Left ventricle myocardium inferior (tissue), 1 donor: ENCODE measurements around the gene XPOT. TPM values are rescaled to one million over a fixed set of nuclear protein-coding genes. Genes with fewer than 3 reads are reported as not detected.

ENCODE experiments used
- DNase-seq: peaks from one replicate; pipeline ENCODE4 v3.0.0-alpha.2; 2020
- H3K27ac ChIP-seq: fragments of 200-600 bp; replicated peaks from 2 replicates; pipeline ENCODE4 v1.8.0; 2021
- H3K27me3 ChIP-seq: fragments of 200-600 bp; 2 replicates; pipeline ENCODE4 v1.8.0; 2021; ENCODE audit warnings: low read depth
- H3K36me3 ChIP-seq: fragments of 200-600 bp; 2 replicates; pipeline ENCODE4 v1.8.0; 2021
- H3K4me1 ChIP-seq: fragments of 200-600 bp; 2 replicates; pipeline ENCODE4 v1.8.0; 2021
- H3K4me3 ChIP-seq: fragments of 200-600 bp; 2 replicates; pipeline ENCODE4 v1.8.0; 2021; ENCODE audit warnings: mild to moderate bottlenecking, moderate library complexity
- H3K9me3 ChIP-seq: fragments of 200-600 bp; replicated peaks from 2 replicates; pipeline ENCODE4 v1.8.0; 2021
- intact Hi-C: fragments of 100-400 bp; cut with micrococcal nuclease; formaldehyde crosslinking; loops from one replicate; pipeline ENCODE4 v1.11.0; 2022
- total RNA-seq: library from RNA; stranded (reverse); fragmentation: NEBNext Ultra II Directional; extraction: Animal tissue kit (Norgen Biotek cat#: 25700); gene quantifications from one replicate; pipeline ENCODE4 v1.2.1, GENCODE V29; 2021
- TF ChIP-seq, protein P1 (sequence below): fragments of 200-600 bp; IDR thresholded peaks from 2 replicates; pipeline ENCODE4 v1.8.0; 2021; ENCODE audit warnings: antibody characterized with exemption, mild to moderate bottlenecking, borderline replicate concordance
- donor health status: DM: no; HTN: yes; CAD: no; lungs with severe emphysema.

The XPOT gene
- total RNA-seq, 1 donor from 2014 or later: 27.8 TPM

GRCh38 chr12:64470495-64470894 is 66.3 kb downstream of the XPOT start:
- intact Hi-C loops: no loop called here
- no peak for DNase-seq
- H3K4me1 ChIP-seq: peaks cover 27% of the 10 kb centered on the region
- no peak overlapping the region for H3K4me3 ChIP-seq
- peaks cover 4% of the 10 kb centered on the region for H3K9me3 ChIP-seq
- peaks cover 72% of the 10 kb centered on the region for H3K36me3 ChIP-seq
- peak overlapping the region; percentile 36 for H3K27ac ChIP-seq
- H3K27me3 ChIP-seq: no peaks in the 10 kb centered on the region
- TF ChIP-seq, protein P1, sequence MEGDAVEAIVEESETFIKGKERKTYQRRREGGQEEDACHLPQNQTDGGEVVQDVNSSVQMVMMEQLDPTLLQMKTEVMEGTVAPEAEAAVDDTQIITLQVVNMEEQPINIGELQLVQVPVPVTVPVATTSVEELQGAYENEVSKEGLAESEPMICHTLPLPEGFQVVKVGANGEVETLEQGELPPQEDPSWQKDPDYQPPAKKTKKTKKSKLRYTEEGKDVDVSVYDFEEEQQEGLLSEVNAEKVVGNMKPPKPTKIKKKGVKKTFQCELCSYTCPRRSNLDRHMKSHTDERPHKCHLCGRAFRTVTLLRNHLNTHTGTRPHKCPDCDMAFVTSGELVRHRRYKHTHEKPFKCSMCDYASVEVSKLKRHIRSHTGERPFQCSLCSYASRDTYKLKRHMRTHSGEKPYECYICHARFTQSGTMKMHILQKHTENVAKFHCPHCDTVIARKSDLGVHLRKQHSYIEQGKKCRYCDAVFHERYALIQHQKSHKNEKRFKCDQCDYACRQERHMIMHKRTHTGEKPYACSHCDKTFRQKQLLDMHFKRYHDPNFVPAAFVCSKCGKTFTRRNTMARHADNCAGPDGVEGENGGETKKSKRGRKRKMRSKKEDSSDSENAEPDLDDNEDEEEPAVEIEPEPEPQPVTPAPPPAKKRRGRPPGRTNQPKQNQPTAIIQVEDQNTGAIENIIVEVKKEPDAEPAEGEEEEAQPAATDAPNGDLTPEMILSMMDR: no peak

DNA sequence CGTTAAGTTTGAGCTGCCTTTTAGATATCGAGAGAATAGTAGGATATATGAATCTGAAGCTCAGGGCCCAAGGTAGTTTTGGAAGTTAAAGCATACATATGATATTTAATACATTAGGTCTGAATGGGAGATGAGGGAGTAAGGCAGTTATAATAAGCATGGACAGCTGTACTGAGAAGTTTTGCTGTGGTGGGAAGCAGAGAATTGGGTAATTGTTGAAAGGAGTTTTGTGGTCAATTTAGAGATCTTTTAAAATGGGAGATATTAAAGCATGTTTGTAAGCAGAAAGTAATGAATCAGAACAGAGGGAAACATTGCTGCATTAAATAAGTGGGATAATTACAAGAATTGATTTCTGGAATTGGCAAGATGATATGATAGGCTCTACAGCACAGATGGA is 69.0 kb downstream of the XPOT start:
- H3K27me3 ChIP-seq: no peaks in the 10 kb centered on the region
- TF ChIP-seq, protein P1: no peak
- no peak overlapping the region for H3K4me3 ChIP-seq
- H3K27ac ChIP-seq: no peak overlapping the region
- H3K9me3 ChIP-seq: peaks cover 18% of the 10 kb centered on the region
- H3K36me3 ChIP-seq: peaks cover 69% of the 10 kb centered on the region
- intact Hi-C loops: no loop called here
- H3K4me1 ChIP-seq: peaks cover 27% of the 10 kb centered on the region
- no peak for DNase-seq

DNA sequence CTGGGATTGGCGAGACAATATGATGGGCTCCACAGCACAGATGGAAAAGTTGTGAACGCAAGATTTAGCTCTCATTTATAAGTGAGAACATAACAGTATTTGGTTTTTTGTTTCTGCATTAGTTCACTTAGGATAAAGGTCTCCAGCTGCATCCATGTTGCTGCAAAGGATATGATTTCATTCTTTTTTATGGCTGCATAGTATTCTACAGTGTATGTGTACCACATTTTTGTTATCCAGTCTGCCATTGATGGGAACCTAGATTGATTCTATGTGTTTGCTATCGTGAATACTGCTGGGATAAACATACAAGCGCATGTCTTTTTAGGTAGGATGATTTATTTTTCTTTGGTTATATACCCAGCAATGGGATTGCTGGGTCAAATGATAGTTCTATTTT is 71.3 kb downstream of the XPOT start:
- peaks cover 8% of the 10 kb centered on the region for H3K4me1 ChIP-seq
- H3K27me3 ChIP-seq: no peaks in the 10 kb centered on the region
- no peak for DNase-seq
- H3K27ac ChIP-seq: no peak overlapping the region
- intact Hi-C loops: no loop called here
- H3K4me3 ChIP-seq: no peak overlapping the region
- H3K36me3 ChIP-seq: peaks cover 72% of the 10 kb centered on the region
- peaks cover 18% of the 10 kb centered on the region for H3K9me3 ChIP-seq
- TF ChIP-seq, protein P1: no peak

DNA sequence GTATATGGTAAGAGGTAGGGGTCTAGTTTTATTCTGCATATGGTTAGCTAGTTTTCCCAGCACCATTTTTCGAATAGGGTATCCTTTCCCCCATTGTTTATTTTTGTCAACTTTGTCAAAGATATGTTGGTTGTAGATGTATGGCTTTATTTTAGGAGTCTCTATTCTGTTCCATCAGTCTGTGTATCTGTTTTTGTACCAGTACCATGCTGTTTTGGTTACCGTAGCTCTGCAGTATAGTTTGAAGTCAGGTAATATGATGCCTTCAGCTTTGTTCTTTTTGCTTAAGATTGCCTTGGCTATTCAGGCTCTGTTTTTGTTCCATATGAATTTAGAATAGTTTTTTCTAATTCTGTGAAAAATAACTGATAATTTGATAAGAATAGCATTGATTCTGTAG is 72.7 kb downstream of the XPOT start:
- DNase-seq: no peak

GRCh38 chr12:64478661-64479060 is 74.5 kb downstream of the XPOT start:
- Histone ChIP-seq H3K27ac (no peak overlapping the region), H3K9me3 (peaks cover 18% of the 10 kb centered on the region), H3K36me3 (peaks cover 82% of the 10 kb centered on the region), H3K4me3 (no peak overlapping the region), H3K27me3 (no peaks in the 10 kb centered on the region), H3K4me1 (no peaks in the 10 kb centered on the region)
- DNase-seq: no peak
- intact Hi-C loops: no loop called here
- TF ChIP-seq, protein P1: no peak

More for the DNA sequence above, 72.7 kb downstream of the XPOT start:
- no peak overlapping the region for H3K27ac ChIP-seq
- peaks cover 80% of the 10 kb centered on the region for H3K36me3 ChIP-seq
- TF ChIP-seq, protein P1: no peak
- no peak overlapping the region for H3K4me3 ChIP-seq
- no peaks in the 10 kb centered on the region for H3K27me3 ChIP-seq
- H3K4me1 ChIP-seq: no peaks in the 10 kb centered on the region
- H3K9me3 ChIP-seq: peaks cover 18% of the 10 kb centered on the region
- intact Hi-C loops: no loop called here
